Memory B cell (primary cell): Measurements from ENCODE around the gene EXOC6B.

Source experiments
- ATAC-seq: fragments of 150-1000 bp; cut with Tn5 transposase; 2 replicates; pipeline ENCODE4 v1.10.0; 2021; ENCODE audit warnings: low read depth, mild to moderate bottlenecking, moderate library complexity
- DNase-seq, 2 donors: peaks; one replicate each; pipeline ENCODE4 v3.0.0; 2022; ENCODE audit warnings: low spot score in 2 of 2
- H3K27ac Mint-ChIP-seq: one replicate; pipeline ENCODE4 v1.8.0; 2022; ENCODE audit warnings: mild to moderate bottlenecking, moderate library complexity, mixed read lengths
- H3K27me3 Mint-ChIP-seq: one replicate; pipeline ENCODE4 v1.8.0; 2022; ENCODE audit warnings: mixed read lengths
- H3K36me3 Mint-ChIP-seq: one replicate; pipeline ENCODE4 v1.8.0; 2022; ENCODE audit warnings: mild to moderate bottlenecking, mixed read lengths
- H3K4me1 Mint-ChIP-seq: one replicate; pipeline ENCODE4 v1.8.0; 2022; ENCODE audit warnings: mixed read lengths
- H3K4me3 Mint-ChIP-seq: one replicate; pipeline ENCODE4 v1.8.0; 2022; ENCODE audit warnings: mild to moderate bottlenecking, moderate library complexity, mixed read lengths
- H3K9me3 Mint-ChIP-seq: one replicate; pipeline ENCODE4 v1.8.0; 2022; ENCODE audit warnings: mixed read lengths

The EXOC6B gene

DNA sequence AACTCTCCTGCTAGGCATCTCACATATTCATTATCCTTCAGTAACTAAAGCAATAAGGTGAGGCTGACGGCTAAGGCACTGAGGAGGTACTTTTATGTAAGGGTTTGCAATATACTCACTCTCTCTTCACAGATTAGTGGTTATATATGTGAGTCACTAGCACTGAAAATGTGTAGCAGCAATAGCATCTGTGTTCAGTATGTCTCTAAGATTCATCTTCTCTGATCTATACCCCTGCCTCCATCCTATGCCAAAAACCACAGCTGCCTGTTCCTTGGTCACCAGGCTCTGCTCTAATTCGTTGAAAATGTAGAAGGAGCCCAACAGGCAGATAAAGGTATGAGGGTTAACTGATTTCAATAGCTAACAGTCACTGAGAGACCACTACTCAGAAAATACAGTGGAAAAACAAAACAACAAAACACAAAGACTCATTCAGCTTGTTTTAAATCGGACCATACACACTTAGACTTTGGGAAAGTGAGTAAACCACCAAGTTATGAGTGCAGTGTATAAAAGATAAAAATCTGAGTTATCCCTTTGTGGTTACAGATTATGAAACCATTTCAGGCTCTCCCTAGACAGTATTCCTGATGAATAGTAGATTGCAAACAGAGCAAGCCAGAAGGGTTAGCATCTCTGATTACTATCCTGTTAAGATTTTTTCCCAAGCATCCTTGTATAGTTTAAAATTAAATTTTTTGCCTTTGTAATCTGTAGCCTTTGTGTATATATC, 602.8 kb downstream of the EXOC6B start:
- Mint-ChIP-seq H3K4me3 (no peak overlapping the region), H3K4me1 (no peaks in the 10 kb centered on the region), H3K27ac (no peak overlapping the region), H3K36me3 (peaks cover 4% of the 10 kb centered on the region), H3K9me3 (peaks cover 3% of the 10 kb centered on the region), H3K27me3 (no peaks in the 10 kb centered on the region)
- ATAC-seq (no peak), DNase-seq (no peak)

DNA sequence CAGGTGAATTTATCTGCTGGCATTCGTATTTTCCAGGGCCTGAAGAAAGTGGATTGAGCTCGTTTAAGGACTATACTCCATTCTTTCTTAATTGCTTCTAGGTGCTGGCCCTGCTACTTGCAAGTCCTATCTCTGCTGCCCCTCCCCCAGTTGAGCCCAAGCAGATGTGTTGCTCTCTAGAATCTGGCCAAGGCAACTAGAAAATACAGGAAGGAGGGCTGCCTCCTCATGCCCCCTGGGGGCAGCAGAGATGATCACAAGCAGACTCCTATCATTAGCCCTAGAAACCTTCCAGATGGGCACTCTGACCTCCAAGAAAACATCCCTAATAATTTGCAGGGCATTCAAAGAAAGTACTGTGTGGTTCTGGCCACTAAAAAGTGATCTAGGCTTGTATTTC, 605.7 kb downstream of the EXOC6B start:
- H3K27me3 Mint-ChIP-seq, result no peaks in the 10 kb centered on the region
- no peak overlapping the region for H3K4me3 Mint-ChIP-seq
- DNase-seq, result no peak
- H3K9me3 Mint-ChIP-seq, result peaks cover 2% of the 10 kb centered on the region
- H3K36me3 Mint-ChIP-seq, result peaks cover 4% of the 10 kb centered on the region
- no peak for ATAC-seq
- no peak overlapping the region for H3K27ac Mint-ChIP-seq
- H3K4me1 Mint-ChIP-seq, result peaks cover 4% of the 10 kb centered on the region

DNA sequence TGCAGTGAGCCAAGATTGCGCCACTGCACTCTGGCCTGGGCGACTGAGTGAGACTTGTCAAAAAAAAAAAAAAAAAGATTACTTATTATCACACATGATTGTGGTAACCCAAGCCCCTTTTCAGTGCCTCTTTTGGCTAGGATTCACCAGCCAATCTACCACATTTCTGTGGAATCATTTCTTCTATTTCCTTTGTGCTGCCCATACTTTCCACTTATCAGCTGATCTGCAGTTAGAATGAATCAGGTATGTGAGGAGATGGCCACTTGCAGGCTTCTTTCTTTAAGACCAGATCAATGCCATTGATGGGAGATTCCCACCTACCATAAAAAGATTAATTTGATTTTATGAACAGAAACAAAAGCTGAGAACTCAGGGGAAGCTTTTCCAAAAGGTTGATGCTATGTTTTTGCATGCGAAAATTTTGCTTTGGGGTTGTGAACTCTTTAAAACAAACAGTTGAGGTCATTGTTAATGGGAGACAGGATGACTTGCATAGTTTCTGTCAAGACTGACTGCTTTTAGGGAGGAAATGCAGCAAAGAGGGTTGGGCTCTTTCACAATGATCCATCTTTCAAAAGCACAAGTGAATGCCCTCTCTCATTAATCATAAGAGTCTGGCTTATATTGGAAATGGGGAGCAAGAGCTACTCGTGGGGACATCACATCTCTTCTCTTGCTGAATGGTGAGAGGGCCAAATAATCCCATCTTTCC, 611.2 kb downstream of the EXOC6B start:
- DNase-seq (no peak), ATAC-seq (no peak)
- Mint-ChIP-seq H3K27me3 (no peaks in the 10 kb centered on the region), H3K9me3 (peaks cover 2% of the 10 kb centered on the region), H3K4me1 (peaks cover 4% of the 10 kb centered on the region), H3K4me3 (no peak overlapping the region), H3K36me3 (peaks cover 4% of the 10 kb centered on the region), H3K27ac (no peak overlapping the region)

DNA sequence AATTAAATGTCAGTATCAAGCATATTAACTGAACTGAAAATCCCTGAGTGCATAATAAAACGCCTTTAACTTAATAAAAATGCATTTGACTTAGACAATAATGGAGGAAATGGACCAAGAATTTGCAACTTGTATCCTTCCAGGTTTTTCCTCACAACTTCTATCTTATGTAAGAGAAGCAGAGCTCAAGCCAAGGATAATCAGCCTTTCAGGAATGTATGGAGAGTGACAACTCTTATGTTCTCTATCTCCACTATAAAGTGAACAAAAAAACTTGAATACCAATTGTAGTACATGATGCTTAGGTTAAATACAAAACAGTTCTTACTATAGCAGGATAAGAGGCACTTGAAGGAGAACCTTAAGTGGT, 613.4 kb downstream of the EXOC6B start:
- H3K27me3 Mint-ChIP-seq, result no peaks in the 10 kb centered on the region
- no peak for ATAC-seq
- peaks cover 4% of the 10 kb centered on the region for H3K36me3 Mint-ChIP-seq
- H3K4me1 Mint-ChIP-seq, result peaks cover 4% of the 10 kb centered on the region
- no peak overlapping the region for H3K27ac Mint-ChIP-seq
- no peak for DNase-seq
- H3K4me3 Mint-ChIP-seq, result no peak overlapping the region
- H3K9me3 Mint-ChIP-seq, result peaks cover 2% of the 10 kb centered on the region

DNA sequence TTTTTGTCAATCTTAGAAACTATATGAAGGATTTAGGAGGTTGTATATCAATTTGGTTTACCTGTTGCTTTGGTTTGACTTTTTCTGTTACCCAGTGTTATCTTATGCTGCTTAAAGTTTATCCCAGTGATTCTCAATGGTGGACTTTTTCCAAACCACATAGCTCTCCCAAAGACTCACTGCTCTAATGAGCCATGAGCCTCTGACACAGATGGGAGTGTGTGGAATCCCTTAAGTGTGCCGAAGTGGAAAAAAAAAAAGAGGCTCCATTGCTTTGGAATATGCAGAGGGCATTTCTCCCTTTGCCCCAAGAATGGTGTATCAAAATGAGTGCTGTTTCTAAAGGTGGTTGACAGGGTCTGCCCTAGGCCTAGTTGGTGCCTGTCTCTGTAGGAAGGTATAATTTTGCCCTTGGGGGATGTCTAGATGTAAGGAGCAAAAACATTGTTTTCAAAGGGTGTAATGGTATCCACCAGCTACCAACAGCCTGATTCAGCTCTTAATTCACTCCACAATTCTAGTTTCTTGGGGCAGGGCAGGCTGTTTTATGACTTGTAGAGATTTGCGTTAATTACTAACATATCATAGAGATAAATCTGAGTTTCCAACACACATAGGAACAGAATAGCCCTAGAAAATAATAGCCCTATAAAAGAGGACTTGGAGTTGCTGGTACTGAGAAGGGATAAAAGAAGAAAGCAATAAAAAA, 613.9 kb downstream of the EXOC6B start:
- Mint-ChIP-seq H3K27ac (no peak overlapping the region), H3K36me3 (peaks cover 4% of the 10 kb centered on the region), H3K4me1 (peaks cover 4% of the 10 kb centered on the region), H3K9me3 (peaks cover 2% of the 10 kb centered on the region), H3K27me3 (no peaks in the 10 kb centered on the region), H3K4me3 (no peak overlapping the region)
- DNase-seq, result no peak
- ATAC-seq, result no peak

DNA sequence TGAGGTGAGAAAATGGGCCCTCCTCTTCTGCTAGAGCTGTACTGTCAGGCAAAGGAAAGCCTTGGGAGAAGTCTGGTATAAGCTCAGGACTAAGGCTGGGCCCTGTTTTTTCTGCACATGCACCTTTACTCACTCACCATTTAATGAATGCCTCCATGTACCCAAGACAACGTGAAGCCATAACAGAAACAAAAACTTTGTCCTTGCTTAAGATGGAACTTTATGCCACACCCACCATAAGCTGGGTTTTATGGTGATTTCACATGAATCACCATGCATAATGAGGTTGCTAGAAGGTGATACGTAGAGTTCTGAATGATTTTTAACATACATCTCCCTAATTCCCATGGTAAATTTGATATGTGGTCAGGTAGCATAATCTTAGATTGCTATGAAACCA, 614.5 kb downstream of the EXOC6B start:
- no peak for DNase-seq

DNA sequence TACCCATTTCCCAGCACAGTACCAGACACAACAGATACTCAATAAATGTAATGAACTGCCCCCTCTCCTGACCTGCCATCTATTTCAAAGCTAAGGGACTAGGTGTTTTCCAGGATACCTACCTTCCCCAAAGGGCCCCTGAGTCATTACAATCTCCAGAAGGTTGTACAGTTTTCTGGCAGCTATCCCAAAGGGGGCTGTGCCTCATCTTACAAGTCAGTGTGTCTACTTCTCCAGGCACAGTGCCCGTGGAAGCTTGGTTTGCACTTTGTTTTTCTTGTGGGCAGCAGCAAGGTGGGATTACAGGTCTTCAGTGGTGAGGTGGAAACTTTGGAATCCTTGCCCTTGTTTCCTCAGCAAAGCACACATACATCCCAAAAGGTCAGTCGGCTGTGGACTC, 615.4 kb downstream of the EXOC6B start:
- no peak overlapping the region for H3K4me3 Mint-ChIP-seq
- H3K36me3 Mint-ChIP-seq, result no peaks in the 10 kb centered on the region
- no peak for DNase-seq
- H3K4me1 Mint-ChIP-seq, result no peaks in the 10 kb centered on the region
- no peak for ATAC-seq
- no peaks in the 10 kb centered on the region for H3K9me3 Mint-ChIP-seq
- no peak overlapping the region for H3K27ac Mint-ChIP-seq
- H3K27me3 Mint-ChIP-seq, result no peaks in the 10 kb centered on the region

More for the DNA sequence above, 614.5 kb downstream of the EXOC6B start:
- Mint-ChIP-seq H3K9me3 (no peaks in the 10 kb centered on the region), H3K27ac (no peak overlapping the region), H3K4me3 (no peak overlapping the region), H3K27me3 (no peaks in the 10 kb centered on the region), H3K4me1 (peaks cover 4% of the 10 kb centered on the region), H3K36me3 (no peaks in the 10 kb centered on the region)
- no peak for ATAC-seq

DNA sequence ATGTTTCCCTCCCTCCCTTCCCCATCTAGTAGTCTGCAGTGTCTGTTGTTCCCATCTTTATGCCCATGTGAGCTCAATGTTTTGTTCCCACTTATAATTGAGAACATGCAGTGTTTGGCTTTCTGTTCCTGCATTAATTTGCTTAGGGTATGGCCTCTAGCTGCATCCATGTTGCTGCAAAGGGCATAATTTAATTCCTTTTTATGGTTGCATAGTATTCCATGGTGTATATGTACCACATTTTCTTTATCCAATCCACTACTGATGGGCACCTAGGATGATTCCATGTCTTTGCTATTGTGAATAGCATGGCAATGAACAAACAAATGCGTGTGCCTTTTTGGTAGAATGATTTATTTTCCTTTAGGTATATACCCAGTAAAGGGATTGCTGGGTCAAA, 617.6 kb downstream of the EXOC6B start:
- Mint-ChIP-seq H3K4me1 (no peaks in the 10 kb centered on the region), H3K4me3 (no peak overlapping the region), H3K9me3 (no peaks in the 10 kb centered on the region), H3K36me3 (peaks cover under 1% of the 10 kb centered on the region), H3K27me3 (no peaks in the 10 kb centered on the region), H3K27ac (no peak overlapping the region)
- ATAC-seq (no peak), DNase-seq (no peak)

DNA sequence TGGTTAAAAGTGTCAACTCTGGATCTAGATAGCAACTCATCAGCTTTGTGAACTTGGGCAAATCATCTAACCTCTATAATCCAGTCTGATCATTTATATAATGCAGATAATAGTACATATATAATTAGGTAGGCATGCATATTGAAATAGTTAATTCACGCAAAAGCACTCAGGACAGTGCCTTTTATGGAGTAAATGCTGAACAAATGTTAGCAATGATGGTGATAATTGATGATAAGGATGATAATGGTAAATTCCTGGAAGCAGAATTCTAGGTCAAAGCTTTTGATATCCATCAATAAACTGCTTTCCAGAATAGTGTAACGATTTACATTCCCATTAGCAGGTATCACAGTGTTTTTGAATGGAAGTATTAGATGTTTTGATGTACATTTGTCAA, 618.5 kb downstream of the EXOC6B start:
- no peak for DNase-seq
- Mint-ChIP-seq H3K27me3 (no peaks in the 10 kb centered on the region), H3K27ac (no peak overlapping the region), H3K36me3 (peaks cover 2% of the 10 kb centered on the region), H3K9me3 (no peaks in the 10 kb centered on the region), H3K4me3 (no peak overlapping the region), H3K4me1 (no peaks in the 10 kb centered on the region)
- ATAC-seq, result no peak

DNA sequence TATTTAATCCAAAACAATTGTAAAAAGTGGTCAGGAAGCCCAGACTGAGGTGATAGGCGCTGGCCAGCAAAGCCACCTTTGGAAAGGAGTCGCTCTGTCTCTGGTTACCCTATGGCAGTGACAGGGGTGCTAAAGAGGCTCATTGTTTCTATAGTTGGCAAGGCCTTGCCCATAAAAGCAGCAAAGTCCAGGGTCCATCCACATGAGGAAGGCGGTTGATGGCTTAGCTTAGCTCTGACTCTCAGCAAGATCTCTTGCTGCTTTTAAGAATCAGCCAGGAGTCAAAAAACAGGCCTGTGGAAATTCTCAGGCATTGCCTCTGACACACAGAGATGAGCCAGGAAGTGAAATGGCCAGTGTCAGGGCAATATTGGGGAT, 620.3 kb downstream of the EXOC6B start:
- Mint-ChIP-seq H3K4me1 (no peaks in the 10 kb centered on the region), H3K27me3 (no peaks in the 10 kb centered on the region), H3K27ac (no peak overlapping the region), H3K4me3 (no peak overlapping the region), H3K9me3 (no peaks in the 10 kb centered on the region), H3K36me3 (peaks cover 2% of the 10 kb centered on the region)
- DNase-seq (no peak), ATAC-seq (no peak)

DNA sequence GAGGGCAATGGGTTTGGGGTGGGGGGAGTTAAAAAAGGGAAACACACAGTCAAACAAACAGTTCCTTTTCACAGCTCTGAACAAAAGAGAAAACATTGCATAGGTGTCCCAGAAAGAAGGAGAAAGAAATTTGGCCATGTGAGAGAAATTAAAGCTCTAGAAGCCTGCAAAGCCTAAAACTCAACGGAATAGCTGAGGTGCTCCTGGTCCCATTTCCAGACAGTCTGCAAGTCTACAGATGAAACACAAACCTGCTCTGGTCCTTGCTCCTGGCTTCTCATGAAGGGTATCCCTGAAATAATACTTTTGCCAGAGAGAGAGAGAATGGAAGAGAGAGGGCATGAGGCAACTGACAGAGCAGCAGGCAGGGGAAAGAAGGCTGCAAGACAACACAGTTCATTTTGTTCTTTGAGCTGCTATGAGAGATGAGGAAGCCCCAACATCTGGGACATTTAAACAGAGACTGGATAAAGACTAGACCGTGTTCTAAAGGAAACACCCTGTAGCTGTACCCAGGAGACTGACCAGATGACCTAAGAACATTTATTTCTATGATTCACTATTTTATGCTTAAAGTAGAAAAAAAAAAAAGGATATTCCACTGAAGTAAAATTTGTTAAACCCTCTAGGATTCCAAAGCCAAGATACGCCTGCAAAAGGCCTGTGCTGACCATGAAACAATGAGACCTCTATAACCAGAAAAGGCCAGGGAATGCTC, 620.9 kb downstream of the EXOC6B start:
- ATAC-seq, result no peak
- H3K4me1 Mint-ChIP-seq, result no peaks in the 10 kb centered on the region
- H3K9me3 Mint-ChIP-seq, result no peaks in the 10 kb centered on the region
- no peak overlapping the region for H3K4me3 Mint-ChIP-seq
- H3K27ac Mint-ChIP-seq, result no peak overlapping the region
- H3K27me3 Mint-ChIP-seq, result no peaks in the 10 kb centered on the region
- no peak for DNase-seq
- peaks cover 2% of the 10 kb centered on the region for H3K36me3 Mint-ChIP-seq

DNA sequence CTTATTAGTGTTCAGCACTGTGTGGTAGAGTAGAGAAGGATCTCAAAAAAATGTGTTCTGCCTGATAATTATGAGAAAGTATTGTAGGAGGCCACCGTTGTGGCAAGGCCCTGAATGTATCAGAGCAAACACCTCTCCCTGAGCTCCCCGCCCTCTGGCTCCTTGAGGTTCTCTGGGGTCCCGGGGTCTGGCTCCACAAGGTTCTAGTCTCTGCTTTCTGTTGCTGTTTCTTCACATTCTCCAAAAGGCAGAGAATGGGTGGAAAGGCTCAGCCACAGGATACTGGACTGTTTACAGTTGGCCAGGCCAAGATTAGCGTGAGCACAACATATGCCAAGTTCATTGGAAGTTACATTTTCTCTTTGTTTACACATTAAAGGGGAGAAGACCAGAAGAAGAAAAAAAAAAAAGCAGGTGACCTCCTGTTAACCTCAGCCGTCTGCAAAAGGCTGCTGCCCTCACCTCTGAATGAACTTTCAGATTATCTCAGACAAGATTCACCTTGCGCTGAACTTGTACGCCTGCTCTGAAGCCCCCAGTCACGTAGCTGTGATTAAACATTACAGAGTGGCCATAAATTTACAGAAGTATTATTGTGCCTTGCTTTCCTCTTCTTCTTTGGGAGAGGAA, 621.6 kb downstream of the EXOC6B start:
- DNase-seq (no peak), ATAC-seq (no peak)
- H3K36me3 Mint-ChIP-seq, result peaks cover 2% of the 10 kb centered on the region
- no peak overlapping the region for H3K4me3 Mint-ChIP-seq
- H3K27ac Mint-ChIP-seq, result no peak overlapping the region
- H3K4me1 Mint-ChIP-seq, result no peaks in the 10 kb centered on the region
- H3K27me3 Mint-ChIP-seq, result no peaks in the 10 kb centered on the region
- H3K9me3 Mint-ChIP-seq, result no peaks in the 10 kb centered on the region

DNA sequence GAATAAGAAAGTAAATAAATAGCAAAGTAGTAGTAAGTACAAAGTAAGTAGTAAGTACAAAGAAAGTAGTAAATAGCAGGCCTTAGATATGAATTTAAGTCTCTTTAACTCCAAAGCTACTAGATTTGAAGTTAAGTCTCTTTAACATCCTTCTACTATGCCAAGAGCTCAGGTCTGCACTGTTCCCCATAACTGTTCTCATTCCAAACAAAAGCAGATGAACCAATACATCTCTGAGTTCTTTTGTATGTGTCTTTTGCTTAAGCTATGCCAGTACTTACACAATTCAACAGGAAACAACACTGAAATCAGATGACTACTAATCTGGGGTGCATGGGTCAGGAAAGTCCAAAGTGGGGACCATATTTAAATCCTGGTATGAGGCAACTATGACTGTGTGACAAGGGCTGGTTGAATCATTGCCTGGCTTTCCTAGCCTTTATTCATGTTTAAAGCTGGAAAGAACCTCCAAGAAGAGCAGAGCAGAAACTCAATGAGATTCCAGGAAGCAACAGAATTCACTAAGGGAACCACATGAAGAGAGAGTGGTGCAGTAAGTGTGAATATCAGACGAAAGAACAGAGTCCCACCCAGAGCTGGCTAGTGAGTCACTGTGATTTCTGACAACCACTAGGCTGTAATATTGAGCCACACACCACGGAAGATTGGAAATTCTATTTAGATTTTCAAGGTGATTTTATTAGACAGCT, 627.1 kb downstream of the EXOC6B start:
- Mint-ChIP-seq H3K27ac (no peak overlapping the region), H3K36me3 (peaks cover 2% of the 10 kb centered on the region), H3K4me3 (no peak overlapping the region), H3K4me1 (no peaks in the 10 kb centered on the region), H3K9me3 (no peaks in the 10 kb centered on the region), H3K27me3 (no peaks in the 10 kb centered on the region)
- ATAC-seq, result no peak
- no peak for DNase-seq
